Epithelial cell of proximal tubule (primary cell): Measurements from ENCODE around the gene SLC35D3. TPM values are rescaled to one million over a fixed set of nuclear protein-coding genes. Genes with fewer than 3 reads are reported as not detected.

Experiments
- DNase-seq: peaks from one replicate; pipeline ENCODE4 v3.0.0-alpha.2; 2011; ENCODE audit warnings: low read depth
- H3K4me3 ChIP-seq: 2 replicates; pipeline ENCODE4 v1.5.1; 2011; ENCODE audit warnings: low read depth, mild to moderate bottlenecking, low read length
- total RNA-seq: library from RNA; depleted of rRNA; stranded (reverse); fragments of >200 nt; gene quantifications from 2 replicates; pipeline ENCODE4 v1.2.3, GENCODE V29; 2015
- TF ChIP-seq, protein P1 (sequence below): conservative IDR thresholded peaks from 2 replicates; pipeline ENCODE4 v1.5.1; 2012; ENCODE audit warnings: low read depth, mild to moderate bottlenecking, low read length

SLC35D3 gene
- total RNA-seq, 1 donor from 2014 or later: not detected

GRCh38 chr6:136889271-136890193 lies 32.6 kb upstream of the SLC35D3 start:
- H3K4me3 ChIP-seq: no peak overlapping the region
- no peak for DNase-seq
- TF ChIP-seq, protein P1, sequence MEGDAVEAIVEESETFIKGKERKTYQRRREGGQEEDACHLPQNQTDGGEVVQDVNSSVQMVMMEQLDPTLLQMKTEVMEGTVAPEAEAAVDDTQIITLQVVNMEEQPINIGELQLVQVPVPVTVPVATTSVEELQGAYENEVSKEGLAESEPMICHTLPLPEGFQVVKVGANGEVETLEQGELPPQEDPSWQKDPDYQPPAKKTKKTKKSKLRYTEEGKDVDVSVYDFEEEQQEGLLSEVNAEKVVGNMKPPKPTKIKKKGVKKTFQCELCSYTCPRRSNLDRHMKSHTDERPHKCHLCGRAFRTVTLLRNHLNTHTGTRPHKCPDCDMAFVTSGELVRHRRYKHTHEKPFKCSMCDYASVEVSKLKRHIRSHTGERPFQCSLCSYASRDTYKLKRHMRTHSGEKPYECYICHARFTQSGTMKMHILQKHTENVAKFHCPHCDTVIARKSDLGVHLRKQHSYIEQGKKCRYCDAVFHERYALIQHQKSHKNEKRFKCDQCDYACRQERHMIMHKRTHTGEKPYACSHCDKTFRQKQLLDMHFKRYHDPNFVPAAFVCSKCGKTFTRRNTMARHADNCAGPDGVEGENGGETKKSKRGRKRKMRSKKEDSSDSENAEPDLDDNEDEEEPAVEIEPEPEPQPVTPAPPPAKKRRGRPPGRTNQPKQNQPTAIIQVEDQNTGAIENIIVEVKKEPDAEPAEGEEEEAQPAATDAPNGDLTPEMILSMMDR: no peak

DNA sequence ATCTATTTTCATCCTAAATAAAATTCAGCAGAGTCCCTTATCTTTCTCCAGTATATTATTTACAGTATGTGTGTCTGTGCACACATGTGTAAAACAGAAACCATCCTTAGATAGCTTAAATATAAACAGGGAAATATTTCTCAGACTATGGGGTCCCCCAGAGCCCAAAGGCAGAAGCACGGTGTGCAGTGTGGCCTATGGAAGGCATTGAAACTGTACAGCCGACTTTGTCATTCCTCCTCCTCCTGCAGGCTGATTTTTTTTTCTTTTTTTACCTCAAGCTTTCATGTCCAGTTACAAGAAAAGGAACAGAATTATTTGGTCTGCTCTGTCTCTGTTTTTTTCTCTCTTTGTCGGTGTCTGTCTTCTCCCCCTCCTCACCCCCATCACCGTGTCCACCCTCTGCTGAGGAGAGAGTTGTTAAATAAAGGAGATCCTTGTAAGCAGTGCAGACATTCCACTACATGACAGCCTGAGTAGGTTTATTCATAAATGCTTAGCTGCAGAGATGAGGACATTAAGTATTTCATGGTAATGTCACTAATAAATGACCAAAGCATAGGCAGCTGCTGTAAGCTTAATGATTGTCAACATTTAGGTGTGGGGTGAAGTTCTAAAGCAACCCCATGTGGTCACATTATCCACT lies 31.8 kb upstream of the SLC35D3 start:
- TF ChIP-seq, protein P1: no peak
- DNase-seq: no peak
- H3K4me3 ChIP-seq: no peak overlapping the region

- TF ChIP-seq, protein P1: no peak
- no peak for DNase-seq
Observed at GRCh38 chr6:136890986-136891385, 31.1 kb upstream of the SLC35D3 start.

GRCh38 chr6:136893187-136893586 lies 28.9 kb upstream of the SLC35D3 start:
- no peak for DNase-seq
- TF ChIP-seq, protein P1: no peak
- H3K4me3 ChIP-seq: no peak overlapping the region

More at GRCh38 chr6:136890986-136891385, 31.1 kb upstream of the SLC35D3 start:
- H3K4me3 ChIP-seq: no peak overlapping the region

DNA sequence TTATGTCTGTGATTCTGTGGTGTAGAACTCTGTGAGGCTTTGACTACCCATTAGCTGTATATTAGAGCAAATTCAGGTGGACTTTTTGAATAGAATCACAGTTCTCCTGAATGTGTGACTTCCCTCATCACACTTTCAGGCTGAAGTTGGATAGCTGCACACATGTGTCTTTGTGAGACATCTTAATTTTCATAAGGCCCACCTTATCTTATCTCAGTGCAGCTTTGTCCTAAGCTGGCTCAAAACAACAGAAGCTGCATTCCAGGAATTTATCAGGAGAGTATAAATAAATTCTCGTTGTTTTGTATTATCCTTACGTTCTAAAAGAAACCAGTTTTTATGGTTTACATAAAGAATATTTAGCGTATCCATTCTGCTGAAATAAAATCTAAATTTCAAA lies 26.2 kb upstream of the SLC35D3 start:
- TF ChIP-seq, protein P1: no peak
- H3K4me3 ChIP-seq: no peak overlapping the region
- no peak for DNase-seq

DNA sequence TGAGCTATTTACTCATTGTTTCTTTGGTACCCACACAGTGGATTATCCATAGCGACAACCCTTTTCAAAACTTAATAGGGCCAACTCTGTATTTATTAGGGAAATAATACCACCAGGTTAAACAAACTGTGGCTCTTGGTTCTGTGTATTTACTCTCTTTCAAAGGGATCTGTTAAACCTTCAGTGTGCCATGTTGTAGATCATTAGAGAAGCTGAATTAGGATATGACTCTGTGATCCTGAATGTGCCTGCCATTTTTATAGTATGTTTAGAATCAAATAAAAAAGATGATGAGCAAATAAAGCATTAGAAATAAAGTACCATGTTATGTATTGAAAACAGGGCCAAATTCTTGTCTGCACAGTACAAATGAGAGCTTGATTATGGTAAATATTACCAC lies 25.0 kb upstream of the SLC35D3 start:
- H3K4me3 ChIP-seq: no peak overlapping the region
- TF ChIP-seq, protein P1: no peak
- DNase-seq: no peak
